H7 (cell line): ENCODE data around the gene PPP1R1B. TPM values are rescaled to one million over a fixed set of nuclear protein-coding genes. Genes with fewer than 3 reads are reported as not detected.

ENCODE experiments used
- DNase-seq: peaks from one replicate; pipeline ENCODE4 v3.0.0; 2012
- H3K27me3 ChIP-seq: 2 replicates; pipeline ENCODE4 v1.6.0; 2011; ENCODE audit warnings: mild to moderate bottlenecking, low read length; ENCODE audit not compliant: control insufficient read depth, insufficient read depth
- H3K36me3 ChIP-seq: replicated peaks from 2 replicates; pipeline ENCODE4 v1.5.1; 2011; ENCODE audit warnings: low read length; ENCODE audit not compliant: control insufficient read depth, insufficient read depth
- H3K4me3 ChIP-seq: 2 replicates; pipeline ENCODE4 v1.5.1; 2011; ENCODE audit warnings: low read depth, mild to moderate bottlenecking, control low read depth, low read length, moderate library complexity; ENCODE audit not compliant: insufficient read depth
- total RNA-seq: library from RNA; depleted of rRNA; stranded (reverse); fragments of >200 nt; shearing (Covaris generic); gene quantifications from 2 replicates; pipeline ENCODE4 v1.2.3, GENCODE V29; 2014; rRNA removed

Gene PPP1R1B
- total RNA-seq, 1 experiment from 2014 or later = 8.3 TPM

- H3K4me3 ChIP-seq = no peak overlapping the region
- H3K27me3 ChIP-seq = no peaks in the 10 kb centered on the region
- H3K36me3 ChIP-seq = no peaks in the 10 kb centered on the region; the same call in 1 of the 2 replicates
- DNase-seq = no peak
Observed at GRCh38 chr17:39677072-39677471, 50.3 kb downstream of the PPP1R1B start.

DNA sequence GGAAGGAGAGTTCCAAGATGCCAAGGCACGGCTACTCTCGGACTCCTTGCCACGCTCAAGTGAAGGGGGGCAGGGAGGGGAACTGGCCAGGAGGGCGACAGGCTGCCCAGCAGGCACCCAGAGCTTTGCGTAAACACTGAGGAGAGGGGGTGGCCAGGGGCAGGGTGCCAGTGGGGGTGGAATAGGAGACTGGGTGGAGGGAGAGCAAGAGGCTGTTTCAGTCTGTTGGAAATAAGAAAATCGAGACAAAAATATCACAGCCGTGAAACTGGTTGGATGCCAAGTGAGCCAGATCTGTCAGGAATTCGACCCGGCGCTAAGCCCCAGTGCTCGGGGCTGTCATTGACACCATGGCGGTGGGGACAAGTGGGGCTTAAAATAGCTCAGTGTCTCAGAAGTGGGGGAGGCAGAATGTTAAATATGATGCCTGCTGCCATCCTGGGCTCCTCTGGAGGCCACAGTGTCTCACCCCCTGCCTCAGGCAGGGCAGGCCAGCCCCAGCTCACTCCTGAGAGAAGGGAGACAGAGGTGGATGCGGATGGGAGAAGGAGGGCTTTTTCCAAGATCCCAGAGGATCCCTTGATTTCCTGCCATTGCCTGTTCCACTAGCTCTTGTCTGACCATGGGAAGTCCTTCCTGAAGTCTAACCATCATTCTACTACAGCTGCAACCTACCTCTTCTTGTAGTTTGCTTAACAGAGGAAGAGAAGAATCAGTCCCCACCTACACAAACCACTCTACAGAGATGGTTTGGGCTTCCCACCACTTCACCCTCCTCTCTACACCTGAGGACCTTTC lies 51.0 kb downstream of the PPP1R1B start:
- no peak for DNase-seq
- Histone ChIP-seq H3K36me3 (no peaks in the 10 kb centered on the region; the same call in 1 of the 2 replicates), H3K4me3 (no peak overlapping the region), H3K27me3 (no peaks in the 10 kb centered on the region)

- no peak for DNase-seq
- H3K27me3 ChIP-seq = no peaks in the 10 kb centered on the region
- H3K4me3 ChIP-seq = no peak overlapping the region
- H3K36me3 ChIP-seq = no peaks in the 10 kb centered on the region; the same call in 1 of the 2 replicates
Observed at GRCh38 chr17:39678340-39679116, 51.8 kb downstream of the PPP1R1B start.

- H3K27me3 ChIP-seq = no peaks in the 10 kb centered on the region
- H3K4me3 ChIP-seq = no peak overlapping the region
- H3K36me3 ChIP-seq = no peaks in the 10 kb centered on the region; the same call in 1 of the 2 replicates
- DNase-seq = no peak
Observed at GRCh38 chr17:39679521-39680192, 52.9 kb downstream of the PPP1R1B start.

DNA sequence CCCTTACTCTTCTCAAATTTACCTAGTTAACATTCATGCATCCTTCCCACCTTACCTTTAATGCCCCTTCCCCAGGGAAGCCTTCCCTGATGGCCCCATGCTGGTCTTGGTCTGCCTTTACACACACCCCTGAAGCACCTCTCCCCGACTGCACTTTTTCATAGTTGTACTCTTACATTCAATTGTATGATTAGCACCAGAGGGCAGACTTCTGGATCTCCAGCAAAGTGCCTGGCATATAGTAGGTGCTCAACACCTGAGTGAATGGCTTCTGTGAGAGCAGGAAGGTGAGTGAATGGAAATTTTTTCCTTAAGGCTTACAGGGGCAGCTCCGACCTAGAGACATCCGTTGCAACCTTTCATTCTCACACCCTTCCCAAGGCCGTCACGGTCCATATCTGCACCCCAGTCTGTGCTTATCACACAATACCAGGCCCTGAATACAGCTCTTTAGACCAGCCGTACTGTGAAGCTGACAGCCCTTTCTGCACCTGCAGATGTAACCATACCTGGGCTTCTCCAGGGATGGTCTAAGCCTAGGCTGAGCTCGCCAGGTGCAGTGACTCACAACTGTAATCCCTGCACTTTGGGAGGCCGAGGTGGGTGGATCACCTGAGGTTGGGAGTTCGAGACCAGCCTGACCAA lies 56.7 kb downstream of the PPP1R1B start:
- no peak for DNase-seq
- Histone ChIP-seq H3K4me3 (no peak overlapping the region), H3K27me3 (no peaks in the 10 kb centered on the region), H3K36me3 (no peaks in the 10 kb centered on the region; the same call in none of the 2 replicates)

DNA sequence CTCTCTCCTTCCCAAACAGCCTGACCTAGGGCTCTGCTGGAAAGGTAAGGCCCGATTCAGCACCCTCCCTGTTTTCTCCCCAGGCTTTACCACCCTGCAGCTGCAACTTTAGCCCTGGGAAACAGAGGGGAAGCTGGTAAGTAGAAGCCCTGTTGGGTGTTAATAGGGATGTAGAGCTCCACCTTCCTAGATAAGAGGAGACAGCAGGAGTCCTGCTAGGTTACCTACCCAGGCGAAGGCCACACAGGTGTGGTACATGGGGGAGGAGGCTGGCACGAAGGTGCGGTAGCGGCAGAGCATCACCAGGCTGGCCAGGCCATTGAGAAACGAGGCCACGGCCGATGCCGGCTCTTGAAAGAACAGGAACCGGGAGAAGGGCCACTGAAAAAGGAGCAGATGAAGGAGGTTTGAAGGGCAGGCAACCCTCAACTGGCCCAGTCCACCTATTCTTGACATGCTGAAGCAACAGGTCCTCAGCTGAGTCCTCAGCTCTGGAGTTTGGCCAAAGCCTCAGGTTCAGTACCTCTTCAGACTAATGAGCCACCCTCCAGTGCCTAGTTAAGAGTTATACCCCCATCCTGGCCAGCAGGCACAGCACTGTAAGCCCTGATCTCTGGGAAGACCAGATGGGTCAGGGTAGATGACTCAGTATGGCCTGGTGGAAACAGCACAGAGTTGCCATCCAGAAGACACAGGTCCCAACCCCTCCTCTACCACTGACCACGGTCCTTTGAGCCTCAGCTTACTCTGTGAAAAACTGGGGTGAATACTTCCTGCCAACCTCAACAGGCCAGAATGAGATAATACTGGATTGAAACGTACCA lies 57.8 kb downstream of the PPP1R1B start:
- no peak for DNase-seq
- H3K36me3 ChIP-seq = no peaks in the 10 kb centered on the region; the same call in none of the 2 replicates
- H3K27me3 ChIP-seq = no peaks in the 10 kb centered on the region
- no peak overlapping the region for H3K4me3 ChIP-seq

Other genes starting within 250 kb of the PPP1R1B start
- gene FBXL20, start 225.3 kb upstream of the PPP1R1B start, total RNA-seq = 5.7 and 7.7 TPM in 2 replicates
- 24.3 and 27.3 TPM in 2 replicates for gene MED1, start 175.7 kb upstream of the PPP1R1B start, total RNA-seq
- 31.1 and 34.3 TPM in 2 replicates for gene CDK12, start 165.5 kb upstream of the PPP1R1B start, total RNA-seq
- not detected in 2 replicates for gene NEUROD2, start 19.0 kb upstream of the PPP1R1B start, total RNA-seq
- 55.6 and 66.3 TPM in 2 replicates for gene STARD3, start 10.2 kb downstream of the PPP1R1B start, total RNA-seq
- 0.69 and 2.7 TPM in 2 replicates for gene TCAP, start 38.4 kb downstream of the PPP1R1B start, total RNA-seq
- gene PNMT, start 41.5 kb downstream of the PPP1R1B start, total RNA-seq = 2.4 and 4.0 TPM in 2 replicates
- gene PGAP3, start 61.1 kb downstream of the PPP1R1B start, total RNA-seq = 15.9 and 17.6 TPM in 2 replicates
- 186 and 207 TPM in 2 replicates for gene ERBB2, start 73.1 kb downstream of the PPP1R1B start, total RNA-seq
- 47.7 and 56.1 TPM in 2 replicates for gene MIEN1, start 103.6 kb downstream of the PPP1R1B start, total RNA-seq
- 34.3 and 61.6 TPM in 2 replicates for gene GRB7, start 111.0 kb downstream of the PPP1R1B start, total RNA-seq
- gene IKZF3, start 237.4 kb downstream of the PPP1R1B start, total RNA-seq = 0.10 and 0.89 TPM in 2 replicates
- not detected in 2 replicates for gene ZPBP2, start 241.2 kb downstream of the PPP1R1B start, total RNA-seq